Endothelial cell of umbilical vein (primary cell): ENCODE data around the gene SULT2A1. TPM values are rescaled to one million over a fixed set of nuclear protein-coding genes. Genes with fewer than 3 reads are reported as not detected.

ENCODE experiments used
- BruUV-seq: library from RNA; stranded (reverse); fragments of 400-500 nt; replicated peaks from 2 replicates; lab custom pipeline; 2021; lab: Mats Ljungman, UMichigan
- CTCF ChIA-PET: fragments of 300-600, 350-600 bp; sonication (Branson Sonifier 250); formaldehyde crosslinking; loops from one replicate; lab custom pipeline; 2021; ENCODE audit warnings: antibody characterized with exemption, inconsistent platforms; lab: Charles Lee
- POLR2A ChIA-PET: fragments of 300-600, 350-600 bp; sonication (Branson Sonifier 250); formaldehyde crosslinking; loops from one replicate; lab custom pipeline; 2021; ENCODE audit warnings: antibody characterized with exemption, inconsistent platforms; lab: Charles Lee
- DNase-seq: peaks from one replicate; pipeline ENCODE4 v3.0.0-alpha.2; 2011; ENCODE audit warnings: low read depth, low spot score
- FAIRE-seq: peaks from 2 replicates; lab custom pipeline; 2011; peaks lifted over from hg19 to GRCh38; lab: Jason Lieb, UNC
- H2AFZ ChIP-seq: 2 replicates; pipeline ENCODE4 v1.6.0; 2012; ENCODE audit warnings: low read depth, low read length, control low read depth, inconsistent platforms
- H3K27ac ChIP-seq: 2 replicates; pipeline ENCODE4 v1.5.1; 2011; ENCODE audit warnings: low read depth, mild to moderate bottlenecking, control low read depth, low read length, moderate library complexity; ENCODE audit not compliant: insufficient read depth
- H3K27me3 ChIP-seq, 2 experiments: 2 replicates each; pipeline versions ENCODE4 v1.6.0 to v1.6.1; 2011; ENCODE audit warnings: low read length in 2 of 2, mixed read lengths in 1 of 2; ENCODE audit not compliant: control insufficient read depth in 2 of 2, insufficient read depth in 2 of 2
- H3K36me3 ChIP-seq, 2 experiments: 2 replicates in 1 of 2; 3 replicates in 1 of 2; pipeline ENCODE4 v1.5.1; 2011; ENCODE audit warnings: low read length in 2 of 2, mild to moderate bottlenecking in 1 of 2, moderate library complexity in 1 of 2; ENCODE audit not compliant: control insufficient read depth in 2 of 2, insufficient read depth in 2 of 2; ENCODE audit errors: extremely low read depth in 1 of 2
- H3K4me1 ChIP-seq: 3 replicates; pipeline ENCODE4 v1.5.1; 2011; ENCODE audit warnings: mild to moderate bottlenecking, low read length; ENCODE audit not compliant: control insufficient read depth, insufficient read depth; ENCODE audit errors: extremely low read depth
- H3K4me2 ChIP-seq: 2 replicates; pipeline ENCODE4 v1.6.1; 2011; ENCODE audit warnings: low read length, control low read depth, mixed read lengths; ENCODE audit not compliant: insufficient read depth
- H3K4me3 ChIP-seq, 3 experiments: fragments of 200-600 bp in 1 of 3; sonication (generic), shearing (Covaris generic) in 1 of 3; replicated peaks in 1 of 3; 2 replicates each; pipeline ENCODE4 v1.5.1; 2011 to 2016; ENCODE audit warnings: control low read depth in 3 of 3, low read length in 3 of 3, mild to moderate bottlenecking in 2 of 3, inconsistent platforms in 1 of 3, low read depth in 1 of 3, moderate library complexity in 1 of 3; ENCODE audit not compliant: insufficient read depth in 1 of 3
- H3K79me2 ChIP-seq: 2 replicates; pipeline ENCODE4 v1.6.0; 2012; ENCODE audit warnings: low read length, inconsistent platforms; ENCODE audit not compliant: control insufficient read depth, insufficient read depth
- H3K9ac ChIP-seq: replicated peaks from 2 replicates; pipeline ENCODE3; 2011; ENCODE audit warnings: low read length, control low read depth; ENCODE audit not compliant: insufficient read depth; ENCODE audit errors: extremely low read depth
- H3K9me1 ChIP-seq: replicated peaks from 3 replicates; pipeline ENCODE4 v1.6.0; 2011; ENCODE audit warnings: mild to moderate bottlenecking, low read length; ENCODE audit not compliant: control insufficient read depth, insufficient read depth; ENCODE audit errors: extremely low read depth
- H3K9me3 ChIP-seq: replicated peaks from 2 replicates; pipeline ENCODE4 v1.5.1; 2012; ENCODE audit warnings: low read length, inconsistent platforms; ENCODE audit not compliant: control insufficient read depth, insufficient read depth
- H4K20me1 ChIP-seq: replicated peaks from 2 replicates; pipeline ENCODE3; 2011; ENCODE audit warnings: mild to moderate bottlenecking, low read length; ENCODE audit not compliant: control insufficient read depth, insufficient read depth; ENCODE audit errors: extremely low read depth
- EZH2 ChIP-seq: IDR thresholded peaks from 2 replicates; pipeline ENCODE4 v1.6.1; 2012; ENCODE audit warnings: borderline replicate concordance, low read depth, mild to moderate bottlenecking, moderate library complexity, low read length, inconsistent platforms; ENCODE audit not compliant: severe bottlenecking
- FOS ChIP-seq: IDR thresholded peaks from 2 replicates; pipeline ENCODE4 v1.6.1; 2011; ENCODE audit warnings: mild to moderate bottlenecking, low read length, moderate library complexity, borderline replicate concordance; ENCODE audit not compliant: insufficient read depth
- GATA2 ChIP-seq: IDR thresholded peaks from 2 replicates; pipeline ENCODE4 v1.7.0; 2011; ENCODE audit warnings: low read depth, mild to moderate bottlenecking, moderate library complexity, mixed read lengths, low read length; ENCODE audit not compliant: insufficient read length, insufficient read depth
- JUN ChIP-seq: IDR thresholded peaks from 2 replicates; pipeline ENCODE4 v1.6.1; 2011; ENCODE audit warnings: borderline replicate concordance, low read depth; ENCODE audit not compliant: insufficient read length, insufficient read depth
- MYC ChIP-seq: IDR thresholded peaks from one replicate; pipeline ENCODE4 v1.6.1; 2011; ENCODE audit warnings: mild to moderate bottlenecking, low read depth, low read length
- POLR2A ChIP-seq: IDR thresholded peaks from 2 replicates; pipeline ENCODE4 v1.6.1; 2012; ENCODE audit warnings: low read depth, mild to moderate bottlenecking, control low read depth, low read length
- POLR2AphosphoS5 ChIP-seq: IDR thresholded peaks from 2 replicates; pipeline ENCODE4 v1.6.1; 2012; ENCODE audit warnings: low read depth, mild to moderate bottlenecking, control low read depth, low read length, moderate library complexity; ENCODE audit not compliant: insufficient read depth
- dilution Hi-C: fragments of 300-500 bp; cut with MboI; formaldehyde crosslinking; loops from one replicate; pipeline ENCODE4 v1.15.0; 2019; ENCODE audit warnings: low sequenced_read_pairs; ENCODE audit not compliant: extremely low pct_ligation_motif_present
- intact Hi-C: fragments of 100-400 bp; cut with micrococcal nuclease; formaldehyde crosslinking; loops from one replicate; pipeline ENCODE4 v1.10.0; 2022
- polyA plus RNA-seq, 4 experiments: library from polyadenylated mRNA; depleted of rRNA in 3 of 4; stranded (reverse) in 3 of 4; unstranded in 1 of 4; fragments of >200 nt; gene quantifications; 2 replicates each; pipeline versions ENCODE4 v1.2.1 to v1.2.3, GENCODE V29; 2011 to 2012; ENCODE audit warnings: missing spikeins in 1 of 4
- total RNA-seq: library from RNA; stranded (reverse); gene quantifications from 2 replicates; pipeline ENCODE4 v1.2.3, GENCODE V29; 2021
- TF ChIP-seq, protein P1 (sequence below): IDR thresholded peaks from 2 replicates; pipeline ENCODE4 v1.6.1; 2011; ENCODE audit not compliant: insufficient read depth, insufficient read length
- TF ChIP-seq, protein P2 (sequence below), 2 donors: IDR thresholded peaks; 1 replicate in 1 of 2; 2 replicates in 1 of 2; pipeline ENCODE4 v1.5.1; 2011; ENCODE audit warnings: low read length in 2 of 2, mild to moderate bottlenecking in 2 of 2, moderate library complexity in 2 of 2, control low read depth in 1 of 2, inconsistent platforms in 1 of 2, low read depth in 1 of 2; ENCODE audit not compliant: insufficient read depth in 1 of 2; ENCODE audit errors: extremely low read depth in 1 of 2

The SULT2A1 gene
- total and polyA plus RNA-seq, 2 donors (not counting 3 experiments of a cell fraction or from before 2014, with no cell fraction given) = not detected

DNA sequence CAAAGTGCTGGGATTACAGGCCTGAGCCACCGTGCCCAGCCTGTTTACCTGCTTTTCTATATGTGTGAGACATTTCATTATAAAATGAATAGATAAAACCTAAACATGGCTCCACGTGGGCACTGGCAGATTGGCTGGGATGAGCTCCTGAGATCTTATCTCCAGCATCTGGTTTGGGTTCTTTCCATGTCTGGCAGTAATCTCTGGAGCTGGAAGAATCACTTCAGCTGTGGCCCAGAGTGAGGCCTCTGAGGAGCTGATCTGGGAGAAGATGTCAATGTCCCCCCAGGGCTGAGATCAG, 5.5 kb upstream of the SULT2A1 start:
- dilution Hi-C loops (no loop called here), intact Hi-C loops (no loop called here)
- Histone ChIP-seq H2AFZ (no peak overlapping the region), H3K27me3 (no peaks in the 10 kb centered on the region), H3K36me3 (no peaks in the 10 kb centered on the region), H3K27ac (no peak overlapping the region), H3K4me2 (no peak overlapping the region), H3K79me2 (no peaks in the 10 kb centered on the region), H3K9me1 (no peaks in the 10 kb centered on the region), H3K9me3 (no peaks in the 10 kb centered on the region), H4K20me1 (no peaks in the 10 kb centered on the region), H3K4me1 (no peaks in the 10 kb centered on the region), H3K4me3 (no peak overlapping the region), H3K9ac (no peak overlapping the region)
- no peak for DNase-seq
- ChIA-PET POLR2A (no interaction called here), CTCF (interaction anchor here (2.2 kb wide), 1 partner anchor 22 kb away, joined by 9 read pairs; no protein-coding TSS in a partner anchor)
- FAIRE-seq = no peak
- BruUV-seq = no TSS peak
- TF ChIP-seq POLR2AphosphoS5 (no peak), FOS (no peak)

- DNase-seq (no peak), FAIRE-seq (no peak)
- H3K36me3 ChIP-seq = no peaks in the 10 kb centered on the region
- H3K27me3 ChIP-seq = no peaks in the 10 kb centered on the region
- intact Hi-C loops = no loop called here
- H3K27ac ChIP-seq = no peak overlapping the region
- dilution Hi-C loops = no loop called here
- no peak overlapping the region for H3K4me2 ChIP-seq
- H3K9me1 ChIP-seq = no peaks in the 10 kb centered on the region
- H3K4me1 ChIP-seq = no peaks in the 10 kb centered on the region
- no peaks in the 10 kb centered on the region for H3K79me2 ChIP-seq
- ChIA-PET POLR2A (no interaction called here), CTCF (interaction anchor here (2.2 kb wide), 1 partner anchor 22 kb away, joined by 9 read pairs; no protein-coding TSS in a partner anchor)
- H3K9me3 ChIP-seq = no peaks in the 10 kb centered on the region
- H3K4me3 ChIP-seq = no peak overlapping the region
- no peak overlapping the region for H2AFZ ChIP-seq
- no TSS peak for BruUV-seq
- no peaks in the 10 kb centered on the region for H4K20me1 ChIP-seq
- TF ChIP-seq JUN (no peak), POLR2AphosphoS5 (no peak), EZH2 (no peak), MYC (no peak), POLR2A (no peak), FOS (no peak), GATA2 (no peak)
- TF ChIP-seq, protein P1, sequence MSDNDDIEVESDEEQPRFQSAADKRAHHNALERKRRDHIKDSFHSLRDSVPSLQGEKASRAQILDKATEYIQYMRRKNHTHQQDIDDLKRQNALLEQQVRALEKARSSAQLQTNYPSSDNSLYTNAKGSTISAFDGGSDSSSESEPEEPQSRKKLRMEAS = no peak
- TF ChIP-seq, protein P2, sequence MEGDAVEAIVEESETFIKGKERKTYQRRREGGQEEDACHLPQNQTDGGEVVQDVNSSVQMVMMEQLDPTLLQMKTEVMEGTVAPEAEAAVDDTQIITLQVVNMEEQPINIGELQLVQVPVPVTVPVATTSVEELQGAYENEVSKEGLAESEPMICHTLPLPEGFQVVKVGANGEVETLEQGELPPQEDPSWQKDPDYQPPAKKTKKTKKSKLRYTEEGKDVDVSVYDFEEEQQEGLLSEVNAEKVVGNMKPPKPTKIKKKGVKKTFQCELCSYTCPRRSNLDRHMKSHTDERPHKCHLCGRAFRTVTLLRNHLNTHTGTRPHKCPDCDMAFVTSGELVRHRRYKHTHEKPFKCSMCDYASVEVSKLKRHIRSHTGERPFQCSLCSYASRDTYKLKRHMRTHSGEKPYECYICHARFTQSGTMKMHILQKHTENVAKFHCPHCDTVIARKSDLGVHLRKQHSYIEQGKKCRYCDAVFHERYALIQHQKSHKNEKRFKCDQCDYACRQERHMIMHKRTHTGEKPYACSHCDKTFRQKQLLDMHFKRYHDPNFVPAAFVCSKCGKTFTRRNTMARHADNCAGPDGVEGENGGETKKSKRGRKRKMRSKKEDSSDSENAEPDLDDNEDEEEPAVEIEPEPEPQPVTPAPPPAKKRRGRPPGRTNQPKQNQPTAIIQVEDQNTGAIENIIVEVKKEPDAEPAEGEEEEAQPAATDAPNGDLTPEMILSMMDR (IDR thresholded peaks at IDR 0.05; ENCODE audit: extremely low read depth in 1 of 2, insufficient read depth in 1 of 2, low read depth in 1 of 2, low read length in 2 of 2) = no peak
- H3K9ac ChIP-seq = no peak overlapping the region
Measured at GRCh38 chr19:47890865-47891621, 4.9 kb upstream of the SULT2A1 start.
